ENCODE data around the gene PSEN1. TPM values are rescaled to one million over a fixed set of nuclear protein-coding genes. Genes with fewer than 3 reads are reported as not detected.

The PSEN1 gene
- total and polyA plus RNA-seq, 10 of the 15 experiments (the other 5 are each of a cell fraction or from before 2014, with no cell fraction given), result 8.9 to 32.3 (median 21.8) TPM

DNA sequence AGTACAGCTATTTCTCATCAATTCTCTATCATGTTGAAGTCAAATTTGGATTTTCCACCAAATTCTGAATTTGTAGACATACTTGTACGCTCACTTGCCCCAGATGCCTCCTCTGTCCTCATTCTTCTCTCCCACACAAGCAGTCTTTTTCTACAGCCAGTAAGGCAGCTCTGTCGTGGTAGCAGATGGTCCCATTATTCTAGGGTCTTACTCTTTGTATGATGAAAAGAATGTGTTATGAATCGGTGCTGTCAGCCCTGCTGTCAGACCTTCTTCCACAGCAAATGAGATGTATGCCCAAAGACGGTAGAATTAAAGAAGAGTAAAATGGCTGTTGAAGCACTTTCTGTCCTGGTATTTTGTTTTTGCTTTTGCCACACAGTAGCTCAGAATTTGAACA is 83.8 kb downstream of the PSEN1 start (continued):
- TF ChIP-seq, protein P1, sequence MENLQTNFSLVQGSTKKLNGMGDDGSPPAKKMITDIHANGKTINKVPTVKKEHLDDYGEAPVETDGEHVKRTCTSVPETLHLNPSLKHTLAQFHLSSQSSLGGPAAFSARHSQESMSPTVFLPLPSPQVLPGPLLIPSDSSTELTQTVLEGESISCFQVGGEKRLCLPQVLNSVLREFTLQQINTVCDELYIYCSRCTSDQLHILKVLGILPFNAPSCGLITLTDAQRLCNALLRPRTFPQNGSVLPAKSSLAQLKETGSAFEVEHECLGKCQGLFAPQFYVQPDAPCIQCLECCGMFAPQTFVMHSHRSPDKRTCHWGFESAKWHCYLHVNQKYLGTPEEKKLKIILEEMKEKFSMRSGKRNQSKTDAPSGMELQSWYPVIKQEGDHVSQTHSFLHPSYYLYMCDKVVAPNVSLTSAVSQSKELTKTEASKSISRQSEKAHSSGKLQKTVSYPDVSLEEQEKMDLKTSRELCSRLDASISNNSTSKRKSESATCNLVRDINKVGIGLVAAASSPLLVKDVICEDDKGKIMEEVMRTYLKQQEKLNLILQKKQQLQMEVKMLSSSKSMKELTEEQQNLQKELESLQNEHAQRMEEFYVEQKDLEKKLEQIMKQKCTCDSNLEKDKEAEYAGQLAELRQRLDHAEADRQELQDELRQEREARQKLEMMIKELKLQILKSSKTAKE (IDR thresholded peaks at IDR 0.05; ENCODE audit: low read depth, poor library complexity, severe bottlenecking), result no peak
- no peak for TF ChIP-seq POLR2AphosphoS5 (IDR thresholded peaks at IDR 0.05; ENCODE audit: low read length)

DNA sequence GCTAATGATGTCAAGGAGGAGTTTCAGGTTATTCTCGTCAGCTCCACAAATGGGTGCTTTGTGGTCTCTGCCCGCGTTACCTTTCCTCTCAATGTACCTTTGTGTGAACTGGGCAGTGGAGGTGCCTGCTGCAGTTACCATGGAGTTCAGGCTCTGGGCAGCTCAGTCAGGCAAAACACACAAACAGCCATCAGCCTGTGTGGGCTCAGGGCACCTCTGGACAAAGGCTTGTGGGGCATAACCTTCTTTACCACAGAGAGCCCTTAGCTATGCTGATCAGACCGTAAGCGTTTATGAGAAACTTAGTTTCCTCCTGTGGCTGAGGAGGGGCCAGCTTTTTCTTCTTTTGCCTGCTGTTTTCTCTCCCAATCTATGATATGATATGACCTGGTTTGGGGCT is 84.3 kb downstream of the PSEN1 start:
- 94% methylated on average over 5 of the region's 5 CpGs for WGBS (ENCODE audit: insufficient coverage, insufficient replicate concordance, low lambda C conversion rate, missing lambda C conversion rate)
- H3K36me3 ChIP-seq (ENCODE audit: control insufficient read depth in 2 of 2, insufficient read depth in 2 of 2, low read length in 1 of 2), result peaks cover 2 to 17% of the 10 kb centered on the region in 2 experiments
- peak; percentile 23 for FAIRE-seq
- no peak overlapping the region for H3K4me2 ChIP-seq (ENCODE audit: control insufficient read depth, insufficient read depth)
- no peaks in the 10 kb centered on the region for H3K79me2 ChIP-seq (ENCODE audit: control insufficient read depth, insufficient read depth, low read length)
- H3K9me3 ChIP-seq (replicated peaks; ENCODE audit: control insufficient read depth, insufficient read depth, low read length), result no peaks in the 10 kb centered on the region
- no TSS peak for BruUV-seq (replicated peaks)
- H3K9ac ChIP-seq (ENCODE audit: control insufficient read depth, insufficient read depth, low read length), result no peak overlapping the region
- ChIA-PET RAD21 (ENCODE audit: unreplicated experiment) (interaction anchor here (0.8 to 1.4 kb wide), 3 partner anchors 12 to 75 kb away, joined by 3 read pairs; no protein-coding TSS in a partner anchor), SMC1A (ENCODE audit: uncharacterized antibody, unreplicated experiment) (interaction anchor here (0.6 to 1.9 kb wide), 8 partner anchors 9 to 251 kb away, joined by 3 to 6 read pairs (median 3); partner anchors contain the start of gene PAPLN), POLR2A (interaction anchor here (0.6 to 0.9 kb wide), 2 partner anchors 118 to 712 kb away, joined by 3 to 5 read pairs; no protein-coding TSS in a partner anchor), CTCF (interaction anchor here (1.1 to 4.8 kb wide), 2 partner anchors 47 to 251 kb away, joined by 3 to 42 read pairs; no protein-coding TSS in a partner anchor)
- ATAC-seq, result no peak
- H3K27me3 ChIP-seq (replicated peaks in 1 of 2; ENCODE audit: control insufficient read depth in 2 of 2, insufficient read depth in 2 of 2, low read length in 1 of 2), result no peaks in the 10 kb centered on the region
- no peak overlapping the region for H2AFZ ChIP-seq (ENCODE audit: control insufficient read depth, low read depth, low read length)
- H4K20me1 ChIP-seq (ENCODE audit: control insufficient read depth, insufficient read depth), result no peaks in the 10 kb centered on the region
- no peak overlapping the region for H3K27ac ChIP-seq (ENCODE audit: control insufficient read depth, insufficient read depth)
- peaks cover 9% of the 10 kb centered on the region; the same call in 1 of the 2 replicates for H3K4me1 ChIP-seq (ENCODE audit: control insufficient read depth, insufficient read depth, low read length)
- no peak overlapping the region for H3K4me3 ChIP-seq
- DNase-seq (ENCODE audit: low read depth, low spot score), result no peak
- intact Hi-C loops (cut with micrococcal nuclease; ENCODE audit: unreplicated experiment) (no loop called here), in situ Hi-C loops (cut with MboI) (no loop called here)
- TF ChIP-seq, protein P2, sequence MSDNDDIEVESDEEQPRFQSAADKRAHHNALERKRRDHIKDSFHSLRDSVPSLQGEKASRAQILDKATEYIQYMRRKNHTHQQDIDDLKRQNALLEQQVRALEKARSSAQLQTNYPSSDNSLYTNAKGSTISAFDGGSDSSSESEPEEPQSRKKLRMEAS (IDR thresholded peaks at IDR 0.05; ENCODE audit: low read depth, low read length), result no peak
- TF ChIP-seq GABPA (IDR thresholded peaks at IDR 0.05; ENCODE audit: low read depth), result no peak
- TF ChIP-seq PAX8 (IDR thresholded peaks at IDR 0.05), result no peak

Data from GM12878 (cell line).